Measurements from ENCODE around the gene CCL24.
"Not testable (repeated sequence)": the region's sequence is repeated elsewhere in the genome, so short reads cannot be mapped to it uniquely, and the experiment has no call there.

Gene CCL24

DNA sequence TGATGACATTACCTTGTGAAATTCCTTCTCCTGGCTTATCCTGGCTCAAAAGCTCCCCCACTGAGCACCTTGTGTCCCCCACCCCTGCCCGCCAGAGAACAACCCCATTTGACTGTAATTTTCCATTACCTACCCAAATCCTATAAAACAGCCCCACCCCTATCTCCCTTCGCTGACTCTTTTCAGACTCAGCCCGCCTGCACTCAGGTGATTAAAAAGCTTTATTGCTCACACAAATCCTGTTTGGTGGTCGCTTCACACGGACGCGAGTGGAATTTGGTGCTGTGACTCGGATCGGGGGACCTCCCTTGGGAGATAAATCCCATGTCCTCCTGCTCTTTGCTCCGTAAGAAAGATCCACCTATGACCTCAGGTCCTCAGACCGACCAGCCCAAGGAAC is 34.6 kb downstream of the CCL24 start:
- not testable (repeated sequence) for DNase-seq

- peak; percentile 59 for DNase-seq
Measured at GRCh38 chr7:75776295-75776971, 37.2 kb downstream of the CCL24 start.

DNA sequence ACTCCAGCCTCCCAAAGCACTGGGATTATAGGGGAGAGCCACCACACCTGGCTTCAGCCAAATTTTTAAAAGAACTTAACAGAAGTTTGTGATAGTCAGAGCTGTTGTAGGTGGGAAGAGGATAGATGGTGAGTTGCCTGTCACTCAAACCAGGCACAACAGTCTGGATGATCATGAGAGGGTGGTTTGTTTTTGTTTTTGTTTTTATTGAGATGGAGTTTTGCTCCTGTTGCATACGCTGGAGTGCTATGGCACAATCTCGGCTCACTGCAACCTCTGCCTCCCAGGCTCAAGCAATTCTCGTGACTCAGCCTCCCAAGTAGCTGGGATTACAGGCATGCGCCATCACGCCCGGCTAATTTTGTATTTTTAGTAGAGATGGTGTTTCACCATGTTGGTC is 39.6 kb downstream of the CCL24 start:
- DNase-seq = not testable (repeated sequence)

GRCh38 chr7:75772081-75773077 is 41.2 kb downstream of the CCL24 start, which contains the start of gene CCL26:
Gene CCL26, minus strand, starts transcription at chr7:75772211. Its CDS starts 35 bp downstream, at chr7:75772176.
- no peak for DNase-seq

DNA sequence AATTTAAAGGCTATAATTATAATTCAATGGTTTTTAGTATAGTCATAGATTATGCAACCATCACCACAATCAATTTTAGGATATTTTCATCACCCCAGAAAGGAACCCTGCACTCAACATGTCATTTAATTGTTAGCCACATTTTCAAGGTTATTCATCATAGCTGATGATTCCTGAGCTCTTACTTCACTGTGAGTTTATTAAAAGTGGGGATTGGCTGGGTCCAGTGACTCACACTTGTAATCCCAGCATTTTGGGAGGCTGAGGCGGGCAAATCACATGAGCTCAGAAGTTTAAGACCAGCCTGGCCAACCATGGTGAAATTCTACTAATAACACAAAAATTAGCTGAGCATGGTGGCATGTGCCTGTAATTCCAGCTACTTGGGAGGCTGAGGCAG is 42.4 kb downstream of the CCL24 start:
- no peak for DNase-seq

- DNase-seq = no peak
Measured at GRCh38 chr7:75762350-75762917, 51.2 kb downstream of the CCL24 start.

DNA sequence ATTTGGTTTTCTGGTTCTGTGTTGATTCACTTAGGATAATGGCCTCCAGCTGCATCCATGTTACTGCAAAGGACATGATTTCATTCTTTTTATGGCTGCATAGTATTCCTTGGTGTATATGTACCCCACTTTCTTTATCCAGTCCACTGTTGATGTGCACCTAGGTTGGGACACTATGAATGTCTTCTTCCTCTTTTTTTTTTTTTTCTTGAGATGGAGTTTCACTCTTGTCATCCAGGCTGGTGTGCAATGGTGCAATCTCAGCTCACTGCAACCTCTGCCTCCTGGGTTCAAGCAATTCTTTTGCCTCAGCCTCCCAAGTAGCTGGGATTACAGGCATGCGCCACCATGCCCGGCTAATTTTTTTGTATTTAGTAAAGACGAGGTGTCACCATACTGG is 51.8 kb downstream of the CCL24 start:
- not testable (repeated sequence) for DNase-seq

All from stimulated activated naive CD4-positive, alpha-beta T cell treated with Interleukin-2 at 50 U/mL for 16 hours (primary cell).